H9 (cell line): ENCODE results near the gene TTC28. TPM values are rescaled to one million over a fixed set of nuclear protein-coding genes. Genes with fewer than 3 reads are reported as not detected.

Experiments used
- DNase-seq: peaks from one replicate; pipeline ENCODE4 v3.0.0-alpha.2; 2017
- H2AFZ ChIP-seq: one replicate; pipeline ENCODE4 v1.6.1; 2013; ENCODE audit warnings: mild to moderate bottlenecking, low read length, control low read depth, moderate library complexity
- H2AK5ac ChIP-seq: 2 replicates; pipeline ENCODE4 v1.6.1; 2013; ENCODE audit warnings: low read length, control low read depth, mixed read lengths; ENCODE audit not compliant: insufficient read length
- H2BK120ac ChIP-seq: one replicate; pipeline ENCODE4 v1.6.1; 2013; ENCODE audit warnings: low read depth, mild to moderate bottlenecking, low read length, control low read depth, inconsistent platforms; ENCODE audit not compliant: poor library complexity, severe bottlenecking
- H2BK12ac ChIP-seq: 2 replicates; pipeline ENCODE4 v1.6.1; 2013; ENCODE audit warnings: low read length, control low read depth, mixed read lengths, low read depth; ENCODE audit not compliant: insufficient read length
- H2BK15ac ChIP-seq: 2 replicates; pipeline ENCODE4 v1.6.1; 2013; ENCODE audit warnings: low read depth, low read length, control low read depth
- H2BK20ac ChIP-seq: one replicate; pipeline ENCODE4 v1.6.1; 2013; ENCODE audit warnings: low read depth, mild to moderate bottlenecking, low read length, control low read depth, inconsistent platforms; ENCODE audit not compliant: poor library complexity, severe bottlenecking
- H2BK5ac ChIP-seq: 2 replicates; pipeline ENCODE4 v1.6.1; 2013; ENCODE audit warnings: low read length, control low read depth, mixed read lengths; ENCODE audit not compliant: insufficient read length
- H3K14ac ChIP-seq: 2 replicates; pipeline ENCODE4 v1.6.1; 2013; ENCODE audit warnings: low read length, control low read depth; ENCODE audit not compliant: insufficient read depth
- H3K18ac ChIP-seq: 2 replicates; pipeline ENCODE4 v1.6.1; 2013; ENCODE audit warnings: low read depth, mild to moderate bottlenecking, mixed read lengths, low read length, control low read depth; ENCODE audit not compliant: insufficient read length
- H3K23ac ChIP-seq: 2 replicates; pipeline ENCODE4 v1.6.1; 2013; ENCODE audit warnings: low read length, control low read depth, mixed read lengths, low read depth; ENCODE audit not compliant: insufficient read length
- H3K23me2 ChIP-seq: 2 replicates; pipeline ENCODE4 v1.6.1; 2013; ENCODE audit warnings: low read depth, mild to moderate bottlenecking, mixed read lengths, low read length, control low read depth; ENCODE audit not compliant: insufficient read length, poor library complexity, severe bottlenecking
- H3K27ac ChIP-seq: 2 replicates; pipeline ENCODE4 v1.5.1; 2013; ENCODE audit warnings: low read length, control low read depth, mixed read lengths, low read depth; ENCODE audit not compliant: insufficient read length
- H3K27me3 ChIP-seq: 2 replicates; pipeline ENCODE4 v1.6.1; 2013; ENCODE audit warnings: low read length, control low read depth, inconsistent platforms; ENCODE audit not compliant: insufficient read depth
- H3K4ac ChIP-seq: 2 replicates; pipeline ENCODE4 v1.6.1; 2013; ENCODE audit warnings: low read depth, mild to moderate bottlenecking, control low read depth, inconsistent platforms, low read length, moderate library complexity
- H3K4me1 ChIP-seq: 2 replicates; pipeline ENCODE4 v1.6.1; 2013; ENCODE audit warnings: low read length, control low read depth, inconsistent platforms; ENCODE audit not compliant: insufficient read depth
- H3K4me2 ChIP-seq: 2 replicates; pipeline ENCODE4 v1.6.1; 2013; ENCODE audit warnings: low read length, control low read depth, mixed read lengths; ENCODE audit not compliant: insufficient read length, insufficient read depth
- H3K56ac ChIP-seq: 2 replicates; pipeline ENCODE4 v1.6.1; 2013; ENCODE audit warnings: low read depth, mild to moderate bottlenecking, mixed read lengths, low read length, control low read depth; ENCODE audit not compliant: insufficient read length
- H3K79me1 ChIP-seq: 2 replicates; pipeline ENCODE4 v1.6.1; 2013; ENCODE audit warnings: low read depth, mild to moderate bottlenecking, moderate library complexity, low read length, control low read depth, inconsistent platforms; ENCODE audit not compliant: insufficient read depth, poor library complexity, severe bottlenecking
- H3K79me2 ChIP-seq: 2 replicates; pipeline ENCODE4 v1.6.1; 2013; ENCODE audit warnings: low read length, control low read depth, inconsistent platforms; ENCODE audit not compliant: insufficient read depth
- H3K9ac ChIP-seq: 2 replicates; pipeline ENCODE4 v1.6.1; 2013; ENCODE audit warnings: low read length, control low read depth, mixed read lengths; ENCODE audit not compliant: insufficient read length; ENCODE audit errors: extremely low read depth
- H3K9me3 ChIP-seq: one replicate; pipeline ENCODE4 v1.6.1; 2013; ENCODE audit warnings: low read depth, low read length, inconsistent platforms; ENCODE audit not compliant: control insufficient read depth
- H3T11ph ChIP-seq: one replicate; pipeline ENCODE4 v1.6.1; 2013; ENCODE audit warnings: mild to moderate bottlenecking, low read length, control low read depth, inconsistent platforms
- H4K20me1 ChIP-seq: one replicate; pipeline ENCODE4 v1.6.1; 2013; ENCODE audit not compliant: control insufficient read depth, insufficient read length, insufficient read depth
- H4K5ac ChIP-seq: 2 replicates; pipeline ENCODE4 v1.6.1; 2013; ENCODE audit warnings: low read depth, mild to moderate bottlenecking, mixed read lengths, low read length, control low read depth; ENCODE audit not compliant: insufficient read length
- H4K8ac ChIP-seq: replicated peaks from 2 replicates; pipeline ENCODE4 v1.6.1; 2013; ENCODE audit warnings: low read length, control low read depth, mixed read lengths, low read depth; ENCODE audit not compliant: insufficient read length
- H4K91ac ChIP-seq: 2 replicates; pipeline ENCODE4 v1.6.1; 2013; ENCODE audit warnings: low read depth, mild to moderate bottlenecking, moderate library complexity, mixed read lengths, low read length, control low read depth; ENCODE audit not compliant: insufficient read length
- H3K27ac Mint-ChIP-seq, 3 experiments: 2 replicates in 2 of 3; 3 replicates in 1 of 3; pipeline ENCODE4 v1.8.0; 2020 to 2021; ENCODE audit warnings: mixed read lengths in 3 of 3, mild to moderate bottlenecking in 1 of 3, moderate library complexity in 1 of 3
- H3K27me3 Mint-ChIP-seq: 2 replicates; pipeline ENCODE4 v1.8.0; 2021; ENCODE audit warnings: low read depth, mild to moderate bottlenecking, moderate library complexity, mixed read lengths
- H3K36me3 Mint-ChIP-seq, 3 experiments: 2 replicates in 2 of 3; 3 replicates in 1 of 3; pipeline ENCODE4 v1.8.0; 2020 to 2021; ENCODE audit warnings: low read depth in 3 of 3, mixed read lengths in 3 of 3; ENCODE audit not compliant: insufficient read depth in 1 of 3
- H3K4me1 Mint-ChIP-seq, 2 experiments: 2 replicates each; pipeline ENCODE4 v1.8.0; 2020; ENCODE audit warnings: mixed read lengths in 2 of 2
- H3K4me3 Mint-ChIP-seq, 2 experiments: 2 replicates in 1 of 2; 3 replicates in 1 of 2; pipeline ENCODE4 v1.8.0; 2020 to 2021; ENCODE audit warnings: mild to moderate bottlenecking in 2 of 2, mixed read lengths in 2 of 2, moderate library complexity in 1 of 2
- H3K9me3 Mint-ChIP-seq, 2 experiments: 2 replicates in 1 of 2; 3 replicates in 1 of 2; pipeline ENCODE4 v1.8.0; 2020; ENCODE audit warnings: mild to moderate bottlenecking in 2 of 2, mixed read lengths in 2 of 2, moderate library complexity in 1 of 2
- total RNA-seq: library from RNA; stranded (reverse); gene quantifications from 2 replicates; pipeline ENCODE4 v1.2.1, GENCODE V29; 2021
- TF ChIP-seq, protein P1 (sequence below): fragments of 200-600 bp; sonication (generic); conservative IDR thresholded peaks from 3 replicates; pipeline ENCODE4 v1.8.0; 2021; ENCODE audit warnings: antibody characterized with exemption, mild to moderate bottlenecking

The TTC28 gene
- total RNA-seq, 1 experiment from 2014 or later: 13.6 TPM

DNA sequence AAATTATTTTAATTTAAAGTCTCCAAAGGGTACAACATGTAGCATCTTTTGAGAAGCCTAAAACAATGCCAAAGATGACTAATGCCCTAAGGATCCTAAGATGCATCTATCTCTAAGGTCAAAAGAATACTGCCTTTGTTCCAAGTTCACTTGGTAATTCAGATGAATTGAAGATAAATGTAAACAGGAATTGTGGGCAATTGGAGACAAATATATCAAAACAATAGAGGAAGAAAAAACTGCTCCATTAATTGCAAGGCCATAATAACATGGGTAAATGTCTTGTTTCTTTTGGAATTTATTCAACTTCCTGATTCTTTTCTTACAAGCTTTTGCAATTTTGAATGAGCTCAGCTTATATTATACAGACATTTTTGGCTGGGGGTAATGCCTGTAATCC, 338.6 kb downstream of the TTC28 start:
- H2BK5ac ChIP-seq: no peak overlapping the region
- no peak overlapping the region for H4K91ac ChIP-seq
- H3K9me3 ChIP-seq: no peaks in the 10 kb centered on the region
- DNase-seq: no peak
- no peak overlapping the region for H3K27ac ChIP-seq
- H2AFZ ChIP-seq: no peak overlapping the region
- H3K18ac ChIP-seq: no peak overlapping the region
- H2BK120ac ChIP-seq: no peak overlapping the region
- H4K20me1 ChIP-seq: no peaks in the 10 kb centered on the region
- Mint-ChIP-seq H3K36me3 (peaks cover 15 to 25% (median 18%) of the 10 kb centered on the region in 3 experiments), H3K9me3 (peaks cover 21 to 25% of the 10 kb centered on the region in 2 experiments), H3K27ac (no peak overlapping the region), H3K4me3 (no peak overlapping the region), H3K4me1 (peaks cover 6% of the 10 kb centered on the region in 2 experiments), H3K27me3 (peaks cover 5% of the 10 kb centered on the region; the same call in 1 of the 2 replicates)
- H3K79me2 ChIP-seq: no peaks in the 10 kb centered on the region
- H3K79me1 ChIP-seq: no peaks in the 10 kb centered on the region
- H2BK15ac ChIP-seq: no peak overlapping the region
- H3K4me2 ChIP-seq: no peak overlapping the region
- H3K9ac ChIP-seq: no peak overlapping the region
- no peaks in the 10 kb centered on the region for H3K4me1 ChIP-seq
- no peak overlapping the region for H3K56ac ChIP-seq
- TF ChIP-seq, protein P1, sequence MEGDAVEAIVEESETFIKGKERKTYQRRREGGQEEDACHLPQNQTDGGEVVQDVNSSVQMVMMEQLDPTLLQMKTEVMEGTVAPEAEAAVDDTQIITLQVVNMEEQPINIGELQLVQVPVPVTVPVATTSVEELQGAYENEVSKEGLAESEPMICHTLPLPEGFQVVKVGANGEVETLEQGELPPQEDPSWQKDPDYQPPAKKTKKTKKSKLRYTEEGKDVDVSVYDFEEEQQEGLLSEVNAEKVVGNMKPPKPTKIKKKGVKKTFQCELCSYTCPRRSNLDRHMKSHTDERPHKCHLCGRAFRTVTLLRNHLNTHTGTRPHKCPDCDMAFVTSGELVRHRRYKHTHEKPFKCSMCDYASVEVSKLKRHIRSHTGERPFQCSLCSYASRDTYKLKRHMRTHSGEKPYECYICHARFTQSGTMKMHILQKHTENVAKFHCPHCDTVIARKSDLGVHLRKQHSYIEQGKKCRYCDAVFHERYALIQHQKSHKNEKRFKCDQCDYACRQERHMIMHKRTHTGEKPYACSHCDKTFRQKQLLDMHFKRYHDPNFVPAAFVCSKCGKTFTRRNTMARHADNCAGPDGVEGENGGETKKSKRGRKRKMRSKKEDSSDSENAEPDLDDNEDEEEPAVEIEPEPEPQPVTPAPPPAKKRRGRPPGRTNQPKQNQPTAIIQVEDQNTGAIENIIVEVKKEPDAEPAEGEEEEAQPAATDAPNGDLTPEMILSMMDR: no peak
- H3K23ac ChIP-seq: no peak overlapping the region
- H2BK12ac ChIP-seq: no peak overlapping the region
- H3K27me3 ChIP-seq: no peaks in the 10 kb centered on the region
- no peak overlapping the region for H2BK20ac ChIP-seq
- H3K23me2 ChIP-seq: no peaks in the 10 kb centered on the region
- no peak overlapping the region for H3K4ac ChIP-seq
- H3K14ac ChIP-seq: no peak overlapping the region
- no peak overlapping the region for H3T11ph ChIP-seq
- no peak overlapping the region for H4K5ac ChIP-seq
- H4K8ac ChIP-seq: no peak overlapping the region
- H2AK5ac ChIP-seq: no peak overlapping the region
